Uterus (tissue), 4 donors: ENCODE measurements around the gene TUBA3D. TPM values are rescaled to one million over a fixed set of nuclear protein-coding genes. Genes with fewer than 3 reads are reported as not detected.
"Not testable (repeated sequence)": the region's sequence is repeated elsewhere in the genome, so short reads cannot be mapped to it uniquely, and the experiment has no call there.

ENCODE experiments used
- DNase-seq, 2 donors: peaks; one replicate each; pipeline ENCODE4 v3.0.0-alpha.2; 2019 to 2020
- H3K27ac ChIP-seq, 2 donors: fragments of 200-600 bp; sonication (generic); 1 replicate in 1 of 2; 2 replicates in 1 of 2; pipeline ENCODE4 v1.5.1; 2016 to 2018
- H3K27me3 ChIP-seq, 2 donors: fragments of 200-600 bp; sonication (generic); one replicate each; pipeline ENCODE4 v1.5.1; 2018 to 2019; ENCODE audit warnings: control low read depth in 1 of 2
- H3K36me3 ChIP-seq, 2 donors: fragments of 200-600 bp; sonication (generic); one replicate each; pipeline ENCODE4 v1.5.1; 2019; ENCODE audit warnings: control low read depth in 1 of 2
- H3K4me1 ChIP-seq, 2 donors: fragments of 200-600 bp; sonication (generic); one replicate each; pipeline ENCODE4 v1.5.1; 2018 to 2019; ENCODE audit warnings: control low read depth in 1 of 2
- H3K4me3 ChIP-seq, 2 donors: fragments of 200-600 bp; sonication (generic); 1 replicate in 1 of 2; 2 replicates in 1 of 2; pipeline ENCODE4 v1.5.1; 2018 to 2019; ENCODE audit warnings: mild to moderate bottlenecking in 1 of 2
- H3K9me3 ChIP-seq, 2 donors: fragments of 200-600 bp; sonication (generic); one replicate each; pipeline ENCODE4 v1.5.1; 2019; ENCODE audit warnings: control low read depth in 1 of 2
- CTCF ChIP-seq, 4 experiments: fragments of 200-600 bp in 2 of 4; fragments of 450-650 bp in 2 of 4; sonication (generic) in 2 of 4; IDR thresholded peaks; one replicate each; pipeline ENCODE4 v1.5.1; 2016 to 2019; ENCODE audit warnings: antibody characterized with exemption in 4 of 4, mild to moderate bottlenecking in 2 of 4, moderate library complexity in 1 of 4
- POLR2A ChIP-seq, 2 donors: fragments of 450-650 bp; IDR thresholded peaks; one replicate each; pipeline ENCODE4 v1.6.1; 2016; ENCODE audit warnings: antibody characterized with exemption in 2 of 2, mild to moderate bottlenecking in 1 of 2, moderate library complexity in 1 of 2
- intact Hi-C: fragments of 100-400 bp; cut with DNase I; formaldehyde crosslinking; loops from one replicate; pipeline ENCODE4 v1.15.1; 2023; ENCODE audit warnings: low total_unique reads
- total RNA-seq, 4 donors: library from RNA; depleted of rRNA in 3 of 4; stranded (reverse); fragments of >200 nt in 3 of 4; gene quantifications; one replicate each; pipeline versions ENCODE4 v1.1.0 to v1.2.4, GENCODE V29; 2014 to 2023
- donor health status: DM: yes; HTN: yes; CAD: no.

The TUBA3D gene
- total RNA-seq, 4 donors from 2014 or later: 1.0 to 30.3 (median 9.3) TPM

GRCh38 chr2:131520526-131520925, 44.6 kb downstream of the TUBA3D start:
- Histone ChIP-seq H3K36me3 (no peaks in the 10 kb centered on the region), H3K27ac (no peak overlapping the region), H3K27me3 (no peaks in the 10 kb centered on the region), H3K4me1 (no peaks in the 10 kb centered on the region), H3K4me3 (no peak overlapping the region), H3K9me3 (no peaks in the 10 kb centered on the region)
- TF ChIP-seq POLR2A (IDR thresholded peaks at IDR 0.05) (no peak), CTCF (IDR thresholded peaks at IDR 0.05) (no peak)
- no peak for DNase-seq
- intact Hi-C loops: no loop called here

GRCh38 chr2:131521524-131521923, 45.6 kb downstream of the TUBA3D start:
- H3K4me3 ChIP-seq, H3K9me3 ChIP-seq, H3K4me1 ChIP-seq, DNase-seq, H3K36me3 ChIP-seq, intact Hi-C loops, H3K27me3 ChIP-seq, H3K27ac ChIP-seq: not testable (repeated sequence)

DNA sequence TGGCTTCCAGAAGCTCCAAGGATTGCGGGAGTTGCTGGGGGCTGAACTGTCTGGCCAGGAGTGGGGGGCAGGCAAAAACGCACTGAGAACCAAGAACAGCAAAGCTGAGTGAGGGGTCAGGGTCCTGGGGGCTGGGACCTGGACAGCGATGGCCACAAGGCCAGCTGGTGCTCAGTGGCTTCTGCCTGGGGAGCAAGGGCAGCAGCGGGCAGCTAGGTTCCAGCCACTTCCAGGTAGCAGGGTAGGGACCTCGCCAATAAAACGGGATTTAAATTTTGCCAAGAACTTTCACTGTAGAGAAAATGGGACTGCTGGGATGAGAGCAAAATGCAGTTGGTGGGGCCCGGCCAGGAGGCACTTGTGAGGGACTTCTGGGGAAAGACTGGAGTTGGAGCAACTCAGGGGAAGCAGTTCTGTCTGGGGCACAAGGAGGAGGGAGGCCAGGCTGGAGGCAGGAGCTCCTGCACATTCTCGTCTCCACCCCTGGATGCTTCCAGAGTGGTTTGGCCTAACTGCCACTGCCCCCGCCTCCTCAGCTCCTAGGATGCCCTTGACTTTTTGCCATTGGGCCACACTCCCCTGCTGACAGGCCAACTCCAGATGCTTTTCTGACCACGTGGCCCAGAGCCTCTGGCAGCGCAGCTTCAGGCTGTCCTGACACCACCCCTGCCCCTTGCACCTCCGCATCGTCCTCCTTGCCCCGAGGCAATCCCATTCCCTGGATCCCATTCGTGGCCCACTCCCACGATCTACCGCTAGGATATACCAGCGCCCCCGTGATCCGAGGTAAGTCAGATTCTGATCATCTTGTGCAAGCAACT, 46.3 kb downstream of the TUBA3D start:
- no peaks in the 10 kb centered on the region for H3K27me3 ChIP-seq
- no peaks in the 10 kb centered on the region for H3K9me3 ChIP-seq
- H3K27ac ChIP-seq: no peak overlapping the region
- no peak for TF ChIP-seq POLR2A (IDR thresholded peaks at IDR 0.05)
- no peak for TF ChIP-seq CTCF (IDR thresholded peaks at IDR 0.05)
- no peaks in the 10 kb centered on the region for H3K4me1 ChIP-seq
- DNase-seq: no peak
- no peaks in the 10 kb centered on the region for H3K36me3 ChIP-seq
- H3K4me3 ChIP-seq: no peak overlapping the region
- intact Hi-C loops: no loop called here

- H3K27ac ChIP-seq, H3K4me1 ChIP-seq, DNase-seq, H3K4me3 ChIP-seq, H3K36me3 ChIP-seq, intact Hi-C loops, H3K27me3 ChIP-seq, H3K9me3 ChIP-seq: not testable (repeated sequence)
These were observed 49.3 kb downstream of the TUBA3D start for GRCh38 chr2:131525256-131525655.

- Histone ChIP-seq H3K4me3 (peak within 1 kb of the TSS; percentile 28 to 43), H3K27ac (peak within 1 kb of the TSS in 1 of 2 donors; percentile 63)
- H3K9me3 ChIP-seq, intact Hi-C loops, H3K36me3 ChIP-seq, H3K4me1 ChIP-seq, H3K27me3 ChIP-seq: not testable (repeated sequence)
- DNase-seq: peak; percentile 69 to 72
These were observed 51.4 kb downstream of the TUBA3D start, which contains the start of gene CCDC74A for GRCh38 chr2:131527131-131528001. TSS of gene CCDC74A (plus strand) at chr2:131527888. CDS start at chr2:131527971, 83 bp downstream.

GRCh38 chr2:131528981-131529863, 53.3 kb downstream of the TUBA3D start:
- H3K36me3 ChIP-seq, H3K4me1 ChIP-seq, H3K9me3 ChIP-seq, intact Hi-C loops, DNase-seq, H3K27me3 ChIP-seq: not testable (repeated sequence)
- H3K4me3 ChIP-seq: peak overlapping the region; percentile 28 to 43
- H3K27ac ChIP-seq: peak overlapping the region in 1 of 2 donors; percentile 63

DNA sequence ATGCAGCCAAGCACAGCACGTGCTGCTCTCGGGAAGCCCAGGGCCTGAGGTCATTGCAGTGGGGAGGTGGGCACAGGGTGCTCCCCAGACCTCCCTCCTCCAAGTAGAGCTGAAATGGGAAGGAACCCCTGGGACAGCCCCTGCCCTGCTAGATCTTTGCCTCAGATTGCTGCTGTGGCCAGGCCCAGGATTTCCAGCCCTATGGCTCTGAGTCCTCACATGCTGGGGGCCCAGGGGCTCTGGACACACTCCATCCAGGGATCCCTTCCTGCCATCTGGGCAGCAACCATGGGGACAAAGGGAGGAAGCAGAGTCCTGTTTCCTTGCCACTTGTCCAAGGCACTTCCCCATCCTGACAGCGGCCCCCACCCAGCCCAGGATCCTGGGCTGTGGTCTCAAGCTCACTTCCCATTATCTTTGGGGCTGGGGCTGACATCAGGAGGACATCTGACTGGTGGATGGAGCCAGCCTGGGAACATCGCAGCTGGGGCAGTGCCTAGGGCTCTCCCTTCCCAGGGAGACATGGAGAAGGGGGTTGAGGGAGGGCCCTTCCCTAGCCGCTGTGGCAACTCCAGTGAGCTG, 54.0 kb downstream of the TUBA3D start:
- H3K4me3 ChIP-seq, H3K4me1 ChIP-seq, H3K9me3 ChIP-seq, DNase-seq, H3K36me3 ChIP-seq, intact Hi-C loops, H3K27ac ChIP-seq, H3K27me3 ChIP-seq: not testable (repeated sequence)

- intact Hi-C loops, H3K36me3 ChIP-seq, H3K9me3 ChIP-seq, H3K4me3 ChIP-seq, H3K27ac ChIP-seq, H3K27me3 ChIP-seq, DNase-seq, H3K4me1 ChIP-seq: not testable (repeated sequence)
These were observed 54.9 kb downstream of the TUBA3D start for GRCh38 chr2:131530626-131531344.

DNA sequence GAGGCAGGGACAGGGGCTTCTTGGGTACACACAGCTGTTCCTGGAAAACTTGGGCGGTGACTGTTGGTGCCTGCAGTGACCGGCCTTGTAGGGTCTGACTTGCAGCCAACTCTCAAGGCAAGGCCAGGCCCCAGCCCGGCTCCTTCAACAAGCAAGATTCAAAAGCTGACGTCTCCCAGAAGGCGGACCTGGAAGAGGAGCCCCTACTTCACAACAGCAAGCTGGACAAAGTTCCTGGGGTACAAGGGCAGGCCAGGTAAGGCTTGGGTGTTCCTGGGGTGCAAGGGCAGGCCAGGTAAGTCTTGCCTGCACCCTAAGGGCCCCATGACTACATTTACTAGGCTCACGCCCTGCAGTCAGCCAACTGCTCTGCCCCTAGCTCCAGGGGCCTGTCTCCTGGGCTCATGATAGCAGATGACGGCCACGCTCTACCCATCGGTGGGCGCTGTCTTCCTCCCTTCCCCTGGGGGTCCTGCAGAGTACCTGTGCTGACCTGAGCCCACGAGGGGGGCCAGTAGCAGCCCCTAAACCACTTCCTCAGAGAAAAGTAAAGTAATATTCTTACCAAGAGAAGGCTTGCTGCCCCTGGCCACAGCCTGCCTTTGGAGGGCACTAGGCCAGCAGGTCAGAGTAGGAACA, 55.7 kb downstream of the TUBA3D start:
- H3K27ac ChIP-seq, DNase-seq, H3K4me1 ChIP-seq, H3K27me3 ChIP-seq, intact Hi-C loops, H3K4me3 ChIP-seq, H3K36me3 ChIP-seq, H3K9me3 ChIP-seq: not testable (repeated sequence)
